ENCODE data around the gene RIMS4. TPM values are rescaled to one million over a fixed set of nuclear protein-coding genes. Genes with fewer than 3 reads are reported as not detected.

The RIMS4 gene
- total and polyA plus RNA-seq, 2 donors, result 0.14 to 0.21 TPM

DNA sequence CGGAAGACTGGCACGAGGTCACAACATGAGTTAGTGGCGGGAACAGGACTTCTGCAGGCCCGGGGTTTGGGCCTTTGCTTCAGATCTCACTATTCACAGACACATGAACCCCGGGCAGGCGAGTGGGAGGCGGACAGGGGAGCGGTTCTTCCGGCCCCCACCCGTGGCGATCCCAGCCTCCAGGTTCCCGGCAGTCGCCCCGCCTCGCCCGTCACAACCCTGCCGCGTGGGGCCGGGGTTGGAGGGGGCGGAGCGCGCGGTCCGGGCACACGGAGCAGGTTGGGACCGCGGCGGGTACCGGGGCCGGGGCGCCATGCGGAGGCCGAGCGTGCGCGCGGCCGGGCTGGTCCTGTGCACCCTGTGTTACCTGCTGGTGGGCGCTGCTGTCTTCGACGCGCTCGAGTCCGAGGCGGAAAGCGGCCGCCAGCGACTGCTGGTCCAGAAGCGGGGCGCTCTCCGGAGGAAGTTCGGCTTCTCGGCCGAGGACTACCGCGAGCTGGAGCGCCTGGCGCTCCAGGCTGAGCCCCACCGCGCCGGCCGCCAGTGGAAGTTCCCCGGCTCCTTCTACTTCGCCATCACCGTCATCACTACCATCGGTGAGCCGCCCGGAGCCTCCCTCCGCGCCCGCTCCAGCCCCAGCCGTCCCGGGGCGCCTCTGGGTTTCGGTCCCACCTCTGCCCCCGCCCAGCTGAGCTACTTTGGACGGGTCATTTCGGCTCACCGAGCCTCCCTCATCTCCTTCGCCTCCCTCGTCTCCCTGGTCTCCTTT lies 64.6 kb downstream of the RIMS4 start, which contains the start of gene KCNK15:
KCNK15 (plus strand) TSS at position 268 of the 769 bp plus-strand sequence; CDS start at position 314, 46 bp downstream.
- H3K27me3 ChIP-seq (ENCODE audit: control insufficient read depth in 2 of 2, insufficient read depth in 1 of 2, low read length in 1 of 2), result peaks cover 38 to 79% of the 10 kb centered on the region in 2 donors
- WGBS, result 3% methylated on average over 81 of the region's 81 CpGs

DNA sequence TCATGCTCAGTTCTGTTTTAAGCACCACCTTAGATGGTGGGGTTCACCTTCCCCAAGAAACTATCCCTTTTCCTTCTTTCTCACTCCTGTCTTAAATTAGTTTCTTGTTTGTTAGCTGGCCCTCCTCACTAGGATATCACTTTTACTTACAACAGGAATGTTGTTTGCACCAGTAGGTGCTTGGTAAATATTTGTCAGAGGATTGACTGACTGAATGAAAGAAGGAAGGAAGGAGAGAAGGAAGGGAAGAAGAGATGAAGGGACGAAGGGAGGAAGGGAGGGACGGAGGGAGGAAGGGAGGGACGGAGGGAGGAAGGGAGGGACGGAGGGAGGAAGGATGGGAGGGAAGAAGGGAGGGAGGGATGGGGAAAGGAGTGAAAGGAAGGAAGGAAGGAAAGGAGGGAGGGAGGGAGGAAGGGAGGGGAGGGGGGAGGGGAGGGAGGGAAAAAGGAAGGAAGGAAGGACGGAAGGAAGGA lies 65.2 kb downstream of the RIMS4 start:
- no peak for DNase-seq (ENCODE audit: low read depth in 6 of 9, low spot score in 9 of 9)
- Histone ChIP-seq H3K4me1 (ENCODE audit: control insufficient read depth in 2 of 2, insufficient read depth in 2 of 2, low read length in 2 of 2) (no peaks in the 10 kb centered on the region), H3K27me3 (ENCODE audit: control insufficient read depth in 2 of 2, insufficient read depth in 1 of 2, low read length in 1 of 2) (peaks cover 38 to 74% of the 10 kb centered on the region in 2 donors), H3K27ac (ENCODE audit: low read depth in 1 of 2, low read length in 1 of 2) (no peak overlapping the region), H3K36me3 (ENCODE audit: control insufficient read depth in 2 of 2, insufficient read depth in 2 of 2, low read length in 1 of 2) (no peaks in the 10 kb centered on the region), H3K9me3 (ENCODE audit: control insufficient read depth in 2 of 2, insufficient read depth in 1 of 2, low read length in 1 of 2) (no peaks in the 10 kb centered on the region), H3K4me3 (ENCODE audit: low read length in 2 of 2) (no peak overlapping the region)
- WGBS, result 67% methylated on average over 5 of the region's 5 CpGs

More for the DNA sequence above, 64.6 kb downstream of the RIMS4 start, which contains the start of gene KCNK15:
- no peak within 1 kb of the TSS for H3K27ac ChIP-seq (ENCODE audit: low read depth in 1 of 2, low read length in 1 of 2)
- no peak for DNase-seq (ENCODE audit: low read depth in 6 of 9, low spot score in 9 of 9)
- no peaks in the 10 kb centered on the region for H3K4me1 ChIP-seq (ENCODE audit: control insufficient read depth in 2 of 2, insufficient read depth in 2 of 2, low read length in 2 of 2)
- H3K4me3 ChIP-seq (ENCODE audit: low read length in 2 of 2), result peak within 1 kb of the TSS in 1 of 2 donors; percentile 31
- H3K36me3 ChIP-seq (ENCODE audit: control insufficient read depth in 2 of 2, insufficient read depth in 2 of 2, low read length in 1 of 2), result no peaks in the 10 kb centered on the region
- H3K9me3 ChIP-seq (ENCODE audit: control insufficient read depth in 2 of 2, insufficient read depth in 1 of 2, low read length in 1 of 2), result no peaks in the 10 kb centered on the region

DNA sequence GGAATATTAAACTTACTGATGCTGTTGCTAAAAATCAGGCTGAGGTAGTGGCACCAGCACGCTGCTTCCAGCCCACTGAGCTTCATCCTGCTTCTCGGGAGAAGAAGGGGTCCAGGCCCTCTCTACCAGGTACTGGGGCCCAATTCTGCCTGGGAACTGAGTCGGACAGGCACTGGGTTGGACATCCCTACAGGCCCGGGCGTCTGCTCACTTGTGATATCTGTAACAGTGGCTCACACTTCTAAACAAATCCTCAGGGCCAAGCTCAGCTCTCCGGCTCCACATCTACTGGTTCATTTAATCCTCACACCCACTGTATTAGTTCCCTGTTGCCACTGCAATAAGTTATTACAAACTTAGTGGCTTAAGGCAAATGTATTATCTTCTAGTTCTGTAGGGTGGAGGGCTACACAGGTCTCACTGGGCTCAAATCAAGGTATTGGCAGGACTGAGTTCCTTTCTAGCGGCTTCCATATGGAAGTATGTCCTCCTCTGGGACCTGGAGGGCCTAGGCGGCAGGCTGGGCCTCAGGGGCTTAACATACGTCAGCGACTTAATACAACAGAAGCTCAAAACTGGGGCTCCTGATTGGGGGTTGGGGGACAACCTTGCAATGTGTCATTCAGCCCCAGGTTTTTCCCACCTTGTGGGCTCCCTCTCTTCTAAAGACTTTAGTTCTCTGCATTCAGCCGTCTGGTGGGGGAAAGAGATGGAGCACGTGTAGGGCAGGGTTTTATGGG lies 66.3 kb downstream of the RIMS4 start:
- no peak for DNase-seq (ENCODE audit: low read depth in 6 of 9, low spot score in 9 of 9)
- peaks cover 34 to 63% of the 10 kb centered on the region in 2 donors for H3K27me3 ChIP-seq (ENCODE audit: control insufficient read depth in 2 of 2, insufficient read depth in 1 of 2, low read length in 1 of 2)
- no peak overlapping the region for H3K27ac ChIP-seq (ENCODE audit: low read depth in 1 of 2, low read length in 1 of 2)
- no peaks in the 10 kb centered on the region for H3K9me3 ChIP-seq (ENCODE audit: control insufficient read depth in 2 of 2, insufficient read depth in 1 of 2, low read length in 1 of 2)
- H3K36me3 ChIP-seq (ENCODE audit: control insufficient read depth in 2 of 2, insufficient read depth in 2 of 2, low read length in 1 of 2), result no peaks in the 10 kb centered on the region
- 97% methylated on average over 12 of the region's 12 CpGs for WGBS
- no peak overlapping the region for H3K4me3 ChIP-seq (ENCODE audit: low read length in 2 of 2)
- no peaks in the 10 kb centered on the region for H3K4me1 ChIP-seq (ENCODE audit: control insufficient read depth in 2 of 2, insufficient read depth in 2 of 2, low read length in 2 of 2)

DNA sequence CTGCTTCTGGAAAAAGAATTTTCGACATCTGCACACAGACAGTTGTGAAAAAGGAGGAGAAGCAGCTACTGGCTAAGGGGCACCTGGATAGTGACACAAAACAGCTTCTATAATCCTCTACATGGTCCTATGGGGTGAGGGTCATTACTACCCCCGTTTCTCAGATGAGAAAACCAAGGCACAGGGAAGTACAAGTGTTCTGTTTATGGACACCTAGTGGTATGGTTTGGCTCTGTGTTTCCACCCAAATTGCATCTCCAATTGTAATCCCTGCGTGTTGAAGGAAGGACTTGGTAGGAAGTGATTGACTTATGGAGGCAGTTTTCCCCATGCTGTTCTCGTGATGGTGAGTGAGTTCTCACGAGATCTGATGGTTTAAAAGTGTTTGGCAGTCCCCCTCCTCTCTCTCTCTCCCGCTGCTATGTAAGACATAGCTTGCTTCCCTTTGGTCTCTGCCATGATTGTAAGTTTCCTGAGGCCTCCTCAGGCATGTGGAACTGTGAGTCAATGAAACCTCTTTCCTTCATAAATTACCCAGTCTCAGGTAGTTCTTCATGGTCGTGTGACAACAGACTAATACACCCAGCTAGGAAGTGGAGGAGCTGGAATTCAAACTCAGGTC lies 67.2 kb downstream of the RIMS4 start:
- DNase-seq (ENCODE audit: low read depth in 6 of 9, low spot score in 9 of 9), result no peak
- WGBS, result 82% methylated on average over 7 of the region's 7 CpGs
- H3K27me3 ChIP-seq (ENCODE audit: control insufficient read depth in 2 of 2, insufficient read depth in 1 of 2, low read length in 1 of 2), result peaks cover 30 to 62% of the 10 kb centered on the region in 2 donors
- H3K4me3 ChIP-seq (ENCODE audit: low read length in 2 of 2), result no peak overlapping the region
- H3K36me3 ChIP-seq (ENCODE audit: control insufficient read depth in 2 of 2, insufficient read depth in 2 of 2, low read length in 1 of 2), result no peaks in the 10 kb centered on the region
- no peak overlapping the region for H3K27ac ChIP-seq (ENCODE audit: low read depth in 1 of 2, low read length in 1 of 2)
- H3K4me1 ChIP-seq (ENCODE audit: control insufficient read depth in 2 of 2, insufficient read depth in 2 of 2, low read length in 2 of 2), result no peaks in the 10 kb centered on the region
- H3K9me3 ChIP-seq (ENCODE audit: control insufficient read depth in 2 of 2, insufficient read depth in 1 of 2, low read length in 1 of 2), result no peaks in the 10 kb centered on the region

DNA sequence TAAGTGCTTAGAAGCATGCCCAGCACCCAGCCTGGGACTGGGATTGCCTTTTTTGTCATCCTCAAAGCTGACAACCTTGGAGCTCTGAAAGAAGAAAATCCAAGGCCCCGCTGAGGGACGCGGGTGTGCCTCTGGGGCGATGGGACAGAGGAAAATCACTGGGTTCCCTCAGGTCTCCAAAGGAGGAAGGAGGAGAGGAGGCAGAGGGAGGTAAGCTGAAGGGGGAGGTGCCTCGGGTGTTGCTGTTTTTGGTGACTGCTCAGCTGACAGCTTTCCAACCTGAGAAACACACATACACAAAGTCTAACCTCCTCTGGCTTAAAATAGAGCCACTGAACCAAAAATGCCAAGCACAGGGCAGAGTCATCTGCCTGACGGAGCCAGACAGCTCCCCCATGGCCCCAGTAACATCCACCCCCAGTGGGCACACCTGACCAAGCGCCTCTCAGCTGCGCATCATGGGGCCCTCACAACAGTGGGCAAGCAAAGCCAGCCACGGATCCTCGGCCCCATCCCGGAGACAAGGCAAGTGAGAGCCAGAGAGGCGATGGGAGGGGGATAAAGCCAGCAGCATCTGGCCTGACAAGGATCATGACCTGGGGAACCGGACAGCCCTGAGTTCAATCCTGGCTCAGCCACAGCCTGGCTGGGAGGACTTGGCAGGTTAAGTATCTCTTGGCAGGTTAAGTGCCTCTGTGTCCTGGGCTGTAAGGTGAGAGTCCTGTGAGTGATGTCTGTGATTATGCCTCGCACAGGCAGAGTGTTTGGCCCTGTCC lies 67.9 kb downstream of the RIMS4 start:
- DNase-seq (ENCODE audit: low read depth in 6 of 9, low spot score in 9 of 9), result no peak
- 91% methylated on average over 14 of the region's 14 CpGs for WGBS
- H3K4me3 ChIP-seq (ENCODE audit: low read length in 2 of 2), result no peak overlapping the region
- no peaks in the 10 kb centered on the region for H3K36me3 ChIP-seq (ENCODE audit: control insufficient read depth in 2 of 2, insufficient read depth in 2 of 2, low read length in 1 of 2)
- H3K4me1 ChIP-seq (ENCODE audit: control insufficient read depth in 2 of 2, insufficient read depth in 2 of 2, low read length in 2 of 2), result no peaks in the 10 kb centered on the region
- no peak overlapping the region for H3K27ac ChIP-seq (ENCODE audit: low read depth in 1 of 2, low read length in 1 of 2)
- no peaks in the 10 kb centered on the region for H3K9me3 ChIP-seq (ENCODE audit: control insufficient read depth in 2 of 2, insufficient read depth in 1 of 2, low read length in 1 of 2)
- H3K27me3 ChIP-seq (ENCODE audit: control insufficient read depth in 2 of 2, insufficient read depth in 1 of 2, low read length in 1 of 2), result peaks cover 30 to 58% of the 10 kb centered on the region in 2 donors

DNA sequence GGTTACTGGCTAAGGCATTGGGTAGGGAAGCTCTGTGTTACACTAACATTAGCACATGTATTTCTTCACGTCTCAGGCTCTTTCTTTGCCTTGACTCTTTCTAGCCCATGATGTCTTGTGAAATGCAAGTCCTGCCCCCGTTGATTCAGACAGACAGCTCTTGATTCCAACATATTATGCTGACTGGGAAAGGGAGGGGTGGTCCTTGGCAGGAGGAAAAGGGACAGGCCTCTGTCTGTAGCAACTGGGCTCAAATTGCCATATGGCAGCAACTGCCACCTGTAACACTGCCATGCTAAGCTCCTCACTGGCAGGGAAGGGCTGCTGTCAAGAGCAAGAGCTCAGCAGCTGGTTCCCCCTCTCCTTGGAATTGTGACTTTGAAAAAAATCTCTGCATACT lies 70.4 kb downstream of the RIMS4 start:
- peaks cover 0 to 3% of the 10 kb centered on the region in 2 donors for H3K4me1 ChIP-seq (ENCODE audit: control insufficient read depth in 2 of 2, insufficient read depth in 2 of 2, low read length in 2 of 2)
- WGBS, result 90% methylated on average over 2 of the region's 2 CpGs

DNA sequence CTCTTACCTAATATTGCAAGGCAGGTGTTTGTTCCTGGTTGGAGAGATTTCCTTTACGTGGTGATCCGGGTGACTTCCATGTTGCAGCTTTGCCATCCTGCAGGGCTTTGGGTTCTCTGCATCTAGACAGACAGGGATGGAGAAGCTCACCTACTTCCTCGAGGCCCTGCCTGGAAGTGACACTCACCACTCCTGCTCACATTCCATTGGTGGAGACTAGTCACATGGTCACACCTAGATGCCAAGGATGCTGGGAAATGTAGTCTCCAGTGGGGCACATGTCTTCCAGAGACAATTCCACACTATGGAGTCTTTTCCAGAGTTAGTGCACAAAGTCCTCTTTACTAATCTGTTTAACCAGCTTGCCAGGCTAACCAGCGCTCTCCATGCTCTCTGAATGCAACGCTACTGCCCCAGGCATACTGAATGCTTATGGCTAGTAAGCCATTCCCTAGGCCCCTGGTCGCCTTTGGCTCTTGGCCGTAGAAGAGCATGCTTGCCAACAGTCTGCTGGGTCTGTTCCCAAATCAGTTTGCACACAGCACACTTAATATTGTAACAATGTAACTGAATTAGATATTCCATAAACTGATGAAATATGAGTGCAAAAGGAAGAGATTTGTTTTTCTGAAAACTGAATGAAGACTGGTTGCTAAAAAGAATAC lies 71.4 kb downstream of the RIMS4 start:
- H3K4me1 ChIP-seq (ENCODE audit: control insufficient read depth in 2 of 2, insufficient read depth in 2 of 2, low read length in 2 of 2), result peaks cover 0 to 3% of the 10 kb centered on the region in 2 donors
- peaks cover 3 to 23% of the 10 kb centered on the region in 2 donors for H3K27me3 ChIP-seq (ENCODE audit: control insufficient read depth in 2 of 2, insufficient read depth in 1 of 2, low read length in 1 of 2)
- DNase-seq (ENCODE audit: low read depth in 6 of 9, low spot score in 9 of 9), result peak in 5 of 9 donors; percentile 31 to 75 (median 36)
- H3K9me3 ChIP-seq (ENCODE audit: control insufficient read depth in 2 of 2, insufficient read depth in 1 of 2, low read length in 1 of 2), result peaks cover 0 to 3% of the 10 kb centered on the region in 2 donors
- WGBS, result 84% methylated on average over 7 of the region's 7 CpGs
- no peak overlapping the region for H3K4me3 ChIP-seq (ENCODE audit: low read length in 2 of 2)
- no peaks in the 10 kb centered on the region for H3K36me3 ChIP-seq (ENCODE audit: control insufficient read depth in 2 of 2, insufficient read depth in 2 of 2, low read length in 1 of 2)
- no peak overlapping the region for H3K27ac ChIP-seq (ENCODE audit: low read depth in 1 of 2, low read length in 1 of 2)

More for the DNA sequence above, 70.4 kb downstream of the RIMS4 start:
- DNase-seq (ENCODE audit: low read depth in 6 of 9, low spot score in 9 of 9), result no peak
- H3K27me3 ChIP-seq (ENCODE audit: control insufficient read depth in 2 of 2, insufficient read depth in 1 of 2, low read length in 1 of 2), result peaks cover 13 to 33% of the 10 kb centered on the region in 2 donors
- H3K36me3 ChIP-seq (ENCODE audit: control insufficient read depth in 2 of 2, insufficient read depth in 2 of 2, low read length in 1 of 2), result no peaks in the 10 kb centered on the region
- no peak overlapping the region for H3K27ac ChIP-seq (ENCODE audit: low read depth in 1 of 2, low read length in 1 of 2)
- no peak overlapping the region for H3K4me3 ChIP-seq (ENCODE audit: low read length in 2 of 2)
- peaks cover 0 to 3% of the 10 kb centered on the region in 2 donors for H3K9me3 ChIP-seq (ENCODE audit: control insufficient read depth in 2 of 2, insufficient read depth in 1 of 2, low read length in 1 of 2)

DNA sequence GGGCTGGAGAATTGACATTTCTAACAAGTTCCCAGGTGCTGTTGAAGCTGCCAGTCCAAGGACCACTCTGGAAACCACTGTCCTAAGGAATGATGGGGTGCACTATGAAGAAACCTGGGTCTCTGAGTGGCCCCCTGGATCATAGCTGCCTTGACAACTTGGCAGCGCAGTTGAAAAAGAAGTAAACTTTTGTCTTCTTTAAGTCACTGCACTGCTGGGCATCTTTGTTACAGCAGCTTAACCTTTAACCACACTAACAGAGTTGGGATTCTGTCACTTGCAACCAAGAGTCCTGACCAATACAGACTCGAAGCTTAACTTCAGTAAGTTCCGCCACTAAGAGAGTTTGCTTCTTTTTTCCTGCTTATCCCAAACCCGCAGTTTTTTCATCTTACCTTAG lies 73.2 kb downstream of the RIMS4 start:
- Histone ChIP-seq H3K4me1 (ENCODE audit: control insufficient read depth in 2 of 2, insufficient read depth in 2 of 2, low read length in 2 of 2) (peaks cover 0 to 3% of the 10 kb centered on the region in 2 donors), H3K27me3 (ENCODE audit: control insufficient read depth in 2 of 2, insufficient read depth in 1 of 2, low read length in 1 of 2) (peaks cover 0 to 6% of the 10 kb centered on the region in 2 donors), H3K36me3 (ENCODE audit: control insufficient read depth in 2 of 2, insufficient read depth in 2 of 2, low read length in 1 of 2) (no peaks in the 10 kb centered on the region), H3K27ac (ENCODE audit: low read depth in 1 of 2, low read length in 1 of 2) (no peak overlapping the region), H3K9me3 (ENCODE audit: control insufficient read depth in 2 of 2, insufficient read depth in 1 of 2, low read length in 1 of 2) (peaks cover 0 to 3% of the 10 kb centered on the region in 2 donors), H3K4me3 (ENCODE audit: low read length in 2 of 2) (no peak overlapping the region)
- WGBS, result 97% methylated on average over 4 of the region's 4 CpGs
- no peak for DNase-seq (ENCODE audit: low read depth in 6 of 9, low spot score in 9 of 9)

Measured in thymus (tissue), 11 donors.